BLaER1 (cell line): ENCODE data around the gene CLDN9.
A peak's percentile ranks its signal among the peaks of the same experiment; 100 is the strongest.

Source experiments
- H3K27ac ChIP-seq: shearing (Covaris generic); formaldehyde crosslinking; 2 replicates; pipeline ENCODE4 v1.8.1; 2022
- H3K27me3 ChIP-seq: shearing (Covaris generic); formaldehyde crosslinking; 2 replicates; pipeline ENCODE4 v1.8.1; 2022
- H3K36me3 ChIP-seq: shearing (Covaris generic); formaldehyde crosslinking; 2 replicates; pipeline ENCODE4 v1.8.1; 2022
- H3K4me1 ChIP-seq: shearing (Covaris generic); formaldehyde crosslinking; 2 replicates; pipeline ENCODE4 v1.8.1; 2022
- H3K4me2 ChIP-seq: shearing (Covaris generic); formaldehyde crosslinking; 2 replicates; pipeline ENCODE4 v1.8.1; 2022
- H3K4me3 ChIP-seq: shearing (Covaris generic); formaldehyde crosslinking; 2 replicates; pipeline ENCODE4 v1.8.1; 2022
- H3K9ac ChIP-seq: shearing (Covaris generic); formaldehyde crosslinking; 2 replicates; pipeline ENCODE4 v1.8.1; 2022
- H3K9me3 ChIP-seq: shearing (Covaris generic); formaldehyde crosslinking; 2 replicates; pipeline ENCODE4 v1.8.1; 2022
- H4K20me1 ChIP-seq: shearing (Covaris generic); formaldehyde crosslinking; 2 replicates; pipeline ENCODE4 v1.8.1; 2022
- Cebpa-rat ChIP-seq: shearing (Covaris generic); IDR thresholded peaks from 2 replicates; pipeline ENCODE4 v1.8.1; 2022

CLDN9 gene

DNA sequence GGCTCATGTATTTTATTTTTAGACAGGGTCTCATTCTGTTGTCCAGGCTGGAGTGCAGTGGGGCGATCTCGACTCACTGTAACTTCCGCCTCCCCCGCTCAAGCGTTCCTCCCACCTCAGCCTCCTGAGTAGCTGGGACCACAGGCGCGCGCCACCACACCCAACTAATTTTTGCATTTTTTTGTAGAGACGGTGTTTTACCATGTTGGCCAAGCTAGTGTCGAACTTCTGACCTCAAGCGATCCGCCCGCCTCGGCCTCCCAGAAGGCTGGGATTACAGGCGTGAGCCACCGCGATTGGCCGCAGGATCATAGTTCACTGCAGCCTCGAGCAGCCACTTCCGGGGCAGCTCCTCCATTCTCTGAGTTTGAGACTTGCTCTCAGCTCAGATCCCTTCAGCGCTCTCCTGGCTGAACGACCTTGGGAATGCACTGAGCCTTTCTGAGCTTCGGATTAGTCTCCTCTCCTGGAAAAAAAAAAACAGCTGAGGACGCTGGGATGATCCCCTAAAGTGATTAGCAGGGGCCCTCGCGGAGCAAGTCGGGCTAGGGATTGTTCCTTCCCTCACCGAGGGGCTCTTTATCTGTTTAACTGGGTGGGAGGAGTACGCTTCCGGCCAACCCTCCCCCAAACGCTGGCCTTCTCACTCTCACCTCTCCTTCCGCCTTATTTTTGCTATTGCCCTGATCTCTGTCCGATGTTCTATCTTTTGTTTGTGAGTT is 31.4 kb upstream of the CLDN9 start:
- Histone ChIP-seq H3K27me3 (no peaks in the 10 kb centered on the region), H4K20me1 (peaks cover 20% of the 10 kb centered on the region), H3K9me3 (no peaks in the 10 kb centered on the region), H3K36me3 (peaks cover 20% of the 10 kb centered on the region), H3K27ac (peak overlapping the region; percentile 93), H3K9ac (peak overlapping the region; percentile 88), H3K4me3 (peak overlapping the region; percentile 89), H3K4me2 (peak overlapping the region; percentile 97), H3K4me1 (peaks cover 76% of the 10 kb centered on the region)
- no peak for TF ChIP-seq Cebpa-rat

DNA sequence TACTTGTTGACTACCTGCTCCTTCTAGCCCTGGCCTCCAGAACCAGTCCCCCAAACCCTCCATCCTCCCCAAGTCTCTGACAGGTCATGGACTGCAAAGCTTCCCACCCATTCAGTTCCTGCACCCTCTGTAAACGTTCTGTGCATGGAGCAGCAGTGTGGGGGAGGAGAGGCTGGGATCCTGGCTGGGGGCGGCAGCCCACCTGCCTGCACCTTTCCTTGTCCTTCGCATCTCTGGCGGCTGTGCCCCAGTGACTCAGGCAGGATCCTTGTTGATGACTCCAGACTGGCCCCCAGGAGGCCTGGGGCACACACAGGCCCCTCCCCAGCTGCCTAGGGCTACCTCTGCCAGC is 30.8 kb upstream of the CLDN9 start:
- H3K27me3 ChIP-seq = no peaks in the 10 kb centered on the region
- H3K4me1 ChIP-seq = peaks cover 76% of the 10 kb centered on the region
- H3K4me2 ChIP-seq = peak overlapping the region; percentile 97
- H3K27ac ChIP-seq = no peak overlapping the region
- H3K9me3 ChIP-seq = no peaks in the 10 kb centered on the region
- H3K4me3 ChIP-seq = no peak overlapping the region
- no peak for TF ChIP-seq Cebpa-rat
- no peak overlapping the region; the same call in 1 of the 2 replicates for H3K9ac ChIP-seq
- peaks cover 15% of the 10 kb centered on the region for H3K36me3 ChIP-seq
- peaks cover 15% of the 10 kb centered on the region for H4K20me1 ChIP-seq

DNA sequence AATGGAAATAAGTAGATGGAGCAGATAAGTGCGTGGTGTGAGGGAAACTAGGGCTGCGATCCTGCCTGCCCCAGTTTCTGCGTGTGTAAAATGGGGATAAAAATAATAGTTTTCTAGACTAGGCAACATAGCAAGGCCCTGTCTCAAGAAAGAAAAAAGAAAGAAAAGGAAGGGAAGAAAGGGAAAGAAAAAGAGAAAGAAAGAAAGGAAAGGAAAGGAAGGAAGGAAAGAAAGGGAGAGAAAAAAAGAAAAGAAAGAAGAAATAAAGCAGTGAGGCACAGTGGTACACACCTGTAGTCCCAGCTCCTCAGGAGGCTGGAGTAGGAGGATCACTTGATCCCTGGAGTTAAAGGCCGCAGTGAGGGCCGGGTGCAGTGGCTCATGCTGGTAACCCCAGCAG is 30.3 kb upstream of the CLDN9 start:
- peak overlapping the region; percentile 97 for H3K4me2 ChIP-seq
- H3K27me3 ChIP-seq = no peaks in the 10 kb centered on the region
- H3K9me3 ChIP-seq = no peaks in the 10 kb centered on the region
- H4K20me1 ChIP-seq = peaks cover 10% of the 10 kb centered on the region; the same call in 1 of the 2 replicates
- no peak overlapping the region for H3K9ac ChIP-seq
- peaks cover 10% of the 10 kb centered on the region; the same call in 1 of the 2 replicates for H3K36me3 ChIP-seq
- H3K4me1 ChIP-seq = peaks cover 72% of the 10 kb centered on the region
- no peak overlapping the region for H3K4me3 ChIP-seq
- H3K27ac ChIP-seq = no peak overlapping the region
- no peak for TF ChIP-seq Cebpa-rat

DNA sequence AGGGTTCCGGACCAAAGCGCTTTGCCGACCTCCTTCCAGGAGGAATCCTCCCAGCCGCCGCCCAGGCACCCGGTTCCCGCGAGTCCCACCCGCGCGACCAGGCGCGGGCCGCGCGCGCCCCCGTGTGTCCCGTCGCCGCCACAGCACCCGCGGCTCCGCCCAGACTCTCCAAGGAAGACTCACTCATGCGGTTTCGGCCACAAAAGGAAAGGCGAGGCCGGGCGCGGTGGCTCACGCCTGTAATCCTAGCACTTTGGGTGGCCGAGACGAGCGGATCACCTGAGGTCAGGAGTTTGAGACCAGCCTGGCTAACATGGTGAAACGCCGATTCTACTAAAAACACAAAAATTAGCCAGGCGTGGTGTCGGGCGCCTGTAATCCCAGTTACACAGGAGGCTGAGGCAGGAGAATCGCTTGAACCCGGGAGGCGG is 29.0 kb upstream of the CLDN9 start:
- H3K36me3 ChIP-seq = no peaks in the 10 kb centered on the region
- no peaks in the 10 kb centered on the region for H3K9me3 ChIP-seq
- peaks cover 6% of the 10 kb centered on the region; the same call in 1 of the 2 replicates for H4K20me1 ChIP-seq
- no peak for TF ChIP-seq Cebpa-rat
- peak overlapping the region; percentile 97 for H3K4me2 ChIP-seq
- peaks cover 59% of the 10 kb centered on the region for H3K4me1 ChIP-seq
- H3K9ac ChIP-seq = peak overlapping the region; percentile 49; the same call in 1 of the 2 replicates
- H3K27ac ChIP-seq = peak overlapping the region; percentile 44; the same call in 1 of the 2 replicates
- H3K27me3 ChIP-seq = no peaks in the 10 kb centered on the region
- peak overlapping the region; percentile 53 for H3K4me3 ChIP-seq

DNA sequence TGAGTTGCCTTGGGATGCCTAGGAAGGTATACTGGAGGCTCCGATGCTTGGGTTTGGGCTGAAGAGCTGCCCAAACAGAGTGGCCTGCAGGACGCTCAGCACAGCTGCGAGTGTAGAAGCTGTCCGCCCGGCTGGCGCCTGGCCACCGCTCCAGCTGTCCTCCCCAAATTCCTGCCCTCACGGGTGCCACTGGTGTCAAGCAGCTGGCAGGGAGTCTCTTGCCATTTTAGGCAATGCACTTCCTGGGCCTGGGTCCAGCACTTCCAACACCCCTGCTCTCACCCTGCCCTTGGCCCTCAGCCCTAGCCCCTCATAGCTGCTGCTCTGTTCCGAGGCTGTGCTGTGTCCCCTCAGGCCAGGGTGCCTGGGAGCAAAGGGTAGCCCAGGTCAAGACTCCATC is 27.3 kb upstream of the CLDN9 start:
- Histone ChIP-seq H3K9me3 (no peaks in the 10 kb centered on the region), H3K27ac (no peak overlapping the region), H3K9ac (no peak overlapping the region), H3K4me1 (peaks cover 47% of the 10 kb centered on the region), H3K27me3 (peaks cover 10% of the 10 kb centered on the region; the same call in 1 of the 2 replicates), H3K36me3 (no peaks in the 10 kb centered on the region), H3K4me2 (no peak overlapping the region), H4K20me1 (no peaks in the 10 kb centered on the region), H3K4me3 (no peak overlapping the region)
- TF ChIP-seq Cebpa-rat = no peak

DNA sequence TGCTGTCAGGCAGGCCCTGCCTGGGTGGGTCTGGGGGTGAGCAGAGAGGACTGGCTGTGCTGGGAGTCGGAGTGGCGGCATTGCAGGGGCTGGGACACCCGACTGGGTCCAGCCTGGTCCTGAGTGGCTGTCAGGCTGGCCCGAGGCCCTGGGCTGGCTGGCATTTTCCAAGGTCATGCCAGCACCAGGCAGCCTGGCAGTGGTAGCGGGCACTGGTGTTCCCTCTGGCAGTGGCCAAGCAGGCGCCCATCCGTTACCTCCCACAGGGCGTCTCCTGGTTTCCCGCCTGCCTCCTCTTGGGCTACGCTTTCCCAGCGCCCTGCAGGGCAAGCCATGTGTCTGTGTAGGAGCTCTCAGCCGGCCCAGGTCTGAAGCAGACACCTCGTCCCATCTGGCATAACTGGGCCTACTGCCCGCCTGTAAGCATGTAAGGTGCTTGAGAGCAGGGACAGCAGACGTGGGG is 26.8 kb upstream of the CLDN9 start:
- Histone ChIP-seq H3K4me1 (peaks cover 44% of the 10 kb centered on the region), H3K9me3 (no peaks in the 10 kb centered on the region), H4K20me1 (no peaks in the 10 kb centered on the region), H3K27ac (no peak overlapping the region), H3K4me3 (no peak overlapping the region), H3K9ac (no peak overlapping the region), H3K36me3 (no peaks in the 10 kb centered on the region), H3K27me3 (peaks cover 15% of the 10 kb centered on the region), H3K4me2 (no peak overlapping the region)
- no peak for TF ChIP-seq Cebpa-rat

DNA sequence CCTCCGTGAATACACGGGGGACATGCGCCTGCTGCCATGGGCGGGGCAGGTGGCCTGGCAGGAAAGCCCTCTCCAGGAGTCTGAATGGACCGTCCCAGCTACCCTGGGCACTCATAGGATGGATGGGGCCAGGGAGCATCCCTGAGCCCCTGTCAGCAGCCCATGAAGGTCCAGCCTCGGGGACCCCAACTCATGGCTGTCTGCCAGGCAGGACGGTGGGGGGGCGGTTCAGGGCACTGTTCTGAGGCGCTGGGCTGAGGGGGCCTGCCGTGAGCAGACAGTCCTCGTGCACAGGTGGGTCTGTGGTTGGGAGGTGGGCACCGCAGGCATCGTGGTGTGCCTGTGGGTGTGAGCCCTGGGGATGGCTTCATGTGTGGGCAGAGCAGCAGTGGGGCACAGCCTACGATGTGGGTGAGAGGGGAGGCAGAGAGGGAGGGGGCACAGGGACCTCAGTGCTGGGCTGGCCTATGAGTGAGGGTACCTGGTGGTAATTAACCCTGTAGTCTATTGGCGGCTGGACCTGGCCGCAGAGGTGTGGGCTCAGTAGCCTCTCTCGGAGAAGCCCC is 26.0 kb upstream of the CLDN9 start:
- no peak overlapping the region for H3K27ac ChIP-seq
- TF ChIP-seq Cebpa-rat = no peak
- H4K20me1 ChIP-seq = no peaks in the 10 kb centered on the region
- H3K9me3 ChIP-seq = no peaks in the 10 kb centered on the region
- H3K4me3 ChIP-seq = no peak overlapping the region
- H3K36me3 ChIP-seq = no peaks in the 10 kb centered on the region
- H3K4me2 ChIP-seq = no peak overlapping the region
- peaks cover 18% of the 10 kb centered on the region for H3K27me3 ChIP-seq
- no peak overlapping the region for H3K9ac ChIP-seq
- peaks cover 36% of the 10 kb centered on the region for H3K4me1 ChIP-seq

DNA sequence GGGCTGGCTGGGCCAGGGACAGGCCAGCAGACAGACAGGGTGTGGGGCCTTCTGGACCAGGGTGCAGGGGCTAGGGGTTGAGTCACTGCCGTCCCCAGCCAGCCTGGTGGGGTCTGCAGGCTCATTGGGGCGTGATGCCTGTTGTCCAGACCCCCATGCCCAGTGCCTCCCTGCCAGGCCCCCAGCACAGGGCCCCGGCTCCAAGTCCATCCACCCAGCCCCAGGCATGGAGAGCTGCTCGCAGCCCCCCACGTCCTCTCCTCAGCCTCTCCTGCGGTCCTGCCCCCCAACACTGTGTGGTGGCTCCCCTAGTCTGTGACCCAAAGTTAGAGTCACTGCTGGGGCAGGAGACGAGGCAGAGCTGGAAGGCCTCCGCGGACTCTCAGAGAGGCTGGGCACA is 25.4 kb upstream of the CLDN9 start:
- Histone ChIP-seq H3K4me2 (no peak overlapping the region), H3K9me3 (no peaks in the 10 kb centered on the region), H3K27me3 (peaks cover 18% of the 10 kb centered on the region), H3K4me1 (peaks cover 31% of the 10 kb centered on the region), H4K20me1 (no peaks in the 10 kb centered on the region), H3K4me3 (no peak overlapping the region), H3K27ac (no peak overlapping the region), H3K9ac (no peak overlapping the region), H3K36me3 (no peaks in the 10 kb centered on the region)
- TF ChIP-seq Cebpa-rat = no peak

DNA sequence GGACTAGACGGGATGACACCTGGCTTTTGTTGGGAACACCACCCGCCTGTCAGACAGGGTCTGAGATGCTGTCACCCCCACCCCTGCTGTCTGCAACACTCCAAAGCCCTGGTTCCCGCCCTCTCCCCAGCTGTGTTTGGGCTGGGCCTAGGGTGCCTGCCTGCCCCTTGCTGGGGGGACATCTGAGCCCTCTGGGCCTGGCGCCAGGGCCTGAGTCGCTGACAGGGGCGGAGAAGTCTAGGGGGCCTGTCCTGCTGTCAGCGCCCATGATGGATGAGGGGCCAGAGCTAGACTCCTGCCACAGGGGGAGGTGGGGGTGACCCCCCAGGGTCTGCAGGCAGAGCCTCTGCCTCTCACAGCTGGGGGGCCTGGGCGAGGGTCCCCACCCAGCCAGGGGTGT is 24.9 kb upstream of the CLDN9 start:
- Histone ChIP-seq H3K9ac (no peak overlapping the region), H3K4me1 (peaks cover 25% of the 10 kb centered on the region)

DNA sequence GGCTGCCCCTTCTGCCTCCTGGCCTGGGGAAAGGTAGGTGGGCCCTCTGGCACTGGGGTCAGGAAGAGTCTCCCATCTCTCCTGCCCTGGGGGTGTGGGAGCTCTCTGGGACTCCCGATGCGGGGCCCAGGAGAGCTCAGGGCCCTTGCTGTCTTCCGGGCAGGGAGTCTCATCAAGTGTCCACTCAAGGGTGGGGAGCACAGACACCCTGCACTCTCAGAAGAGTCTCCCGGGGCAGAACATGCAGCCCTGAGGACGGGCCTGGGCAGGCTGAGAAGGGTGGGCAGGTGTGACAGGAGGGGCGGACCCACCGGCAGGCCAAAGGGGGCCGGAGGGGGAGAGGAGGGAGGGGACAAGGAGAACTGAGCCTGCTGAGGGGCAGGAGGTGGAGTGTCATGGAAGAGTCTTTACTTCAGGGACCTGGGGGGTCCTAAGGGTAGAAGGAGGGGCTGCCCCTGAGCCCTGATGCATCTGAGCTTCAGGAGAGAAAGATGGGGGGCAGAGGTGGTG is 24.1 kb upstream of the CLDN9 start:
- Histone ChIP-seq H3K4me3 (no peak overlapping the region), H3K27me3 (peaks cover 18% of the 10 kb centered on the region), H3K36me3 (no peaks in the 10 kb centered on the region), H4K20me1 (no peaks in the 10 kb centered on the region), H3K4me2 (no peak overlapping the region), H3K4me1 (peaks cover 17% of the 10 kb centered on the region), H3K9ac (no peak overlapping the region), H3K9me3 (no peaks in the 10 kb centered on the region), H3K27ac (no peak overlapping the region)
- TF ChIP-seq Cebpa-rat = no peak

More for the DNA sequence above, 24.9 kb upstream of the CLDN9 start:
- no peak for TF ChIP-seq Cebpa-rat
- Histone ChIP-seq H3K9me3 (no peaks in the 10 kb centered on the region), H3K4me2 (no peak overlapping the region), H3K27ac (no peak overlapping the region), H4K20me1 (no peaks in the 10 kb centered on the region), H3K27me3 (peaks cover 18% of the 10 kb centered on the region), H3K4me3 (no peak overlapping the region), H3K36me3 (no peaks in the 10 kb centered on the region)
